ENCODE measurements around the gene BUB3. TPM values are rescaled to one million over a fixed set of nuclear protein-coding genes. Genes with fewer than 3 reads are reported as not detected.

Gene BUB3
- total RNA-seq, 4 donors from 2014 or later, result 67.9 to 90.1 (median 78.8) TPM

DNA sequence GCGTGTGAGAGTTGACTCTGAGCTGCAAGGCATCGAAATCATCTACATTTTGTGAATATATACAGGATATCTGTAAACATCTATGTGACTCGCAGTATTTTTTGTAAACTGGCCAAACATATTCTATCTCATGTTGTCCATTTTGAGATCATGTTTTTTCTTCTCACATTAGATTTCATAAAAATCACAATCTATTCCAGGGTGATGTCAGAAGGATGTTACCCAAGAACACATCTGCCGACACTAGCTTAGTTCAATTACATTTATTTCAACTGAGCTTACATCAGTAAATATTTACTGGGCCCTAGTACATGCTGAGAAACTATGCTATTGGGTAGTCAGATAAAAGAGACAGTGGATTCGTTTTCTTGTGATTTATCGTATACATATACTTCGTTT lies 2.5 kb upstream of the BUB3 start:
- H3K27me3 ChIP-seq, result peaks cover 6 to 68% (median 57%) of the 10 kb centered on the region in 4 donors
- no peak overlapping the region for H3K4me3 ChIP-seq
- peaks cover 0 to 7% (median 6%) of the 10 kb centered on the region in 4 donors for H3K36me3 ChIP-seq
- peaks cover 40 to 69% (median 59%) of the 10 kb centered on the region in 4 donors for H3K4me1 ChIP-seq
- H3K9me3 ChIP-seq, result no peaks in the 10 kb centered on the region
- 29% methylated on average over 7 of the region's 7 CpGs for WGBS
- intact Hi-C loops (cut with DNase I), result loop anchor here (10.0 kb wide), 1 partner anchor 197 kb away; the partner anchor contains the start of gene C10orf88
- no peak for DNase-seq (ENCODE audit: extremely low spot score)
- no peak overlapping the region for H3K27ac ChIP-seq (replicated peaks in 1 of 4)
- TF ChIP-seq, protein P1, sequence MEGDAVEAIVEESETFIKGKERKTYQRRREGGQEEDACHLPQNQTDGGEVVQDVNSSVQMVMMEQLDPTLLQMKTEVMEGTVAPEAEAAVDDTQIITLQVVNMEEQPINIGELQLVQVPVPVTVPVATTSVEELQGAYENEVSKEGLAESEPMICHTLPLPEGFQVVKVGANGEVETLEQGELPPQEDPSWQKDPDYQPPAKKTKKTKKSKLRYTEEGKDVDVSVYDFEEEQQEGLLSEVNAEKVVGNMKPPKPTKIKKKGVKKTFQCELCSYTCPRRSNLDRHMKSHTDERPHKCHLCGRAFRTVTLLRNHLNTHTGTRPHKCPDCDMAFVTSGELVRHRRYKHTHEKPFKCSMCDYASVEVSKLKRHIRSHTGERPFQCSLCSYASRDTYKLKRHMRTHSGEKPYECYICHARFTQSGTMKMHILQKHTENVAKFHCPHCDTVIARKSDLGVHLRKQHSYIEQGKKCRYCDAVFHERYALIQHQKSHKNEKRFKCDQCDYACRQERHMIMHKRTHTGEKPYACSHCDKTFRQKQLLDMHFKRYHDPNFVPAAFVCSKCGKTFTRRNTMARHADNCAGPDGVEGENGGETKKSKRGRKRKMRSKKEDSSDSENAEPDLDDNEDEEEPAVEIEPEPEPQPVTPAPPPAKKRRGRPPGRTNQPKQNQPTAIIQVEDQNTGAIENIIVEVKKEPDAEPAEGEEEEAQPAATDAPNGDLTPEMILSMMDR (IDR thresholded peaks at IDR 0.05), result no peak
- no peak for TF ChIP-seq POLR2AphosphoS5 (IDR thresholded peaks at IDR 0.05)
- no peak for TF ChIP-seq EP300 (IDR thresholded peaks at IDR 0.05)
- no peak for TF ChIP-seq POLR2A (IDR thresholded peaks at IDR 0.05; ENCODE audit: low read depth)

GRCh38 chr10:123153486-123154091 lies 613 bp upstream of the BUB3 start:
- Histone ChIP-seq H3K4me3 (peak overlapping the region in 3 of 4 donors; percentile 24 to 95 (median 90)), H3K27me3 (peaks cover 6 to 50% (median 39%) of the 10 kb centered on the region in 4 donors), H3K27ac (replicated peaks in 1 of 4) (no peak overlapping the region), H3K9me3 (no peaks in the 10 kb centered on the region), H3K36me3 (peaks cover 0 to 26% (median 16%) of the 10 kb centered on the region in 4 donors), H3K4me1 (peaks cover 34 to 62% (median 52%) of the 10 kb centered on the region in 4 donors)
- intact Hi-C loops (cut with DNase I), result loop anchor here (10.0 kb wide), 1 partner anchor 199 kb away; the partner anchor contains the start of gene C10orf88
- TF ChIP-seq EP300 (IDR thresholded peaks at IDR 0.05) (no peak), POLR2AphosphoS5 (IDR thresholded peaks at IDR 0.05) (no peak), POLR2A (IDR thresholded peaks at IDR 0.05; ENCODE audit: low read depth) (no peak)
- TF ChIP-seq, protein P1 (IDR thresholded peaks at IDR 0.05), result no peak
- no peak for DNase-seq (ENCODE audit: extremely low spot score)
- WGBS, result 37% methylated on average over 9 of the region's 9 CpGs

GRCh38 chr10:123154711-123155505 lies 706 bp downstream of the BUB3 start:
- WGBS, result 10% methylated on average over 23 of the region's 49 CpGs
- no peak for DNase-seq (ENCODE audit: extremely low spot score)
- H3K27me3 ChIP-seq, result peaks cover 1 to 37% (median 26%) of the 10 kb centered on the region in 4 donors
- H3K36me3 ChIP-seq, result peaks cover 0 to 35% (median 16%) of the 10 kb centered on the region in 4 donors
- intact Hi-C loops (cut with DNase I), result loop anchor here (10.0 kb wide), 1 partner anchor 200 kb away; the partner anchor contains the start of gene C10orf88
- peak overlapping the region; percentile 70 to 97 (median 92) for H3K4me3 ChIP-seq
- H3K4me1 ChIP-seq, result peaks cover 26 to 50% (median 41%) of the 10 kb centered on the region in 4 donors
- TF ChIP-seq POLR2A (IDR thresholded peaks at IDR 0.05; ENCODE audit: low read depth) (no peak), POLR2AphosphoS5 (IDR thresholded peaks at IDR 0.05) (no peak), EP300 (IDR thresholded peaks at IDR 0.05) (no peak)
- TF ChIP-seq, protein P1 (IDR thresholded peaks at IDR 0.05), result no peak
- H3K27ac ChIP-seq (replicated peaks in 1 of 4), result peak overlapping the region; percentile 80 to 95 (median 91)
- no peaks in the 10 kb centered on the region for H3K9me3 ChIP-seq

DNA sequence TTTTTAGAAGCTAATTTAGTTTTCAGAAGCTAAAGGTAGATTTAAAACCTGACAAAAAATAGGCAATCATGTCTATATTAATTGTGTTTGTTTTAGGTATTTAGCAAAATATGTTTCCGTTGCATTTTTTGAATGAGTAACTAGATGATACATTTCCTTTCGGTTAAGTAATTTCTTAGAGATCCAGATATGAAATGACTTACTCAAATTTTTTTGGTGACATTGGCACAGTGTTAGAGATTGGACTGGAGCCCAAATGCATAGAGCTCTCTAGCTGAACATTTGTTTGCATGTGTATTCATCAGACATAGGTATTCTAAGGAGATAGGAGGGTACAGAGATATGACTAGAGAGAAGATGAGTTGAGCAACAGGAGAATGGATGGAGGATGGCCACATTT lies 1.9 kb downstream of the BUB3 start:
- peaks cover 15 to 39% (median 29%) of the 10 kb centered on the region in 4 donors for H3K4me1 ChIP-seq
- no peak for DNase-seq (ENCODE audit: extremely low spot score)
- H3K27me3 ChIP-seq, result peaks cover 0 to 25% (median 15%) of the 10 kb centered on the region in 4 donors
- 90% methylated on average over 2 of the region's 2 CpGs for WGBS
- intact Hi-C loops (cut with DNase I), result loop anchor here (10.0 kb wide), 1 partner anchor 201 kb away; the partner anchor contains the start of gene C10orf88
- peaks cover 6 to 46% (median 21%) of the 10 kb centered on the region in 4 donors for H3K36me3 ChIP-seq
- no peak overlapping the region for H3K27ac ChIP-seq (replicated peaks in 1 of 4)
- no peaks in the 10 kb centered on the region for H3K9me3 ChIP-seq
- H3K4me3 ChIP-seq, result no peak overlapping the region
- TF ChIP-seq POLR2A (IDR thresholded peaks at IDR 0.05; ENCODE audit: low read depth), result no peak
- TF ChIP-seq, protein P1 (IDR thresholded peaks at IDR 0.05), result no peak
- TF ChIP-seq POLR2AphosphoS5 (IDR thresholded peaks at IDR 0.05), result no peak
- TF ChIP-seq EP300 (IDR thresholded peaks at IDR 0.05), result no peak
